ENCODE results near the gene RNF19B.

RNF19B gene

GRCh38 chr1:32887623-32888022, 77.0 kb downstream of the RNF19B start:
- FAIRE-seq: no peak

GRCh38 chr1:32886828-32887414, 77.7 kb downstream of the RNF19B start:
- FAIRE-seq: no peak
